DOHH2 (cell line): Measurements from ENCODE around the gene AGBL1.

Experiments used
- CTCF ChIP-seq: fragments of 200-600 bp; sonication (generic); IDR thresholded peaks from one replicate; pipeline ENCODE4 v1.5.1; 2014; ENCODE audit warnings: antibody characterized with exemption, mild to moderate bottlenecking, low read depth, low read length; ENCODE audit not compliant: poor library complexity, severe bottlenecking
- EZH2phosphoT487 ChIP-seq: fragments of 200-600 bp; sonication (generic); IDR thresholded peaks from 2 replicates; pipeline ENCODE4 v1.6.1; 2017; ENCODE audit warnings: borderline replicate concordance, mild to moderate bottlenecking, antibody characterized with exemption, low read length, moderate library complexity, mixed read lengths

- TF ChIP-seq CTCF = no peak
- no peak for TF ChIP-seq EZH2phosphoT487
Measured at GRCh38 chr15:86034904-86035303, 44.8 kb upstream of the AGBL1 start.
